Stimulated activated CD4-positive, alpha-beta T cell treated with anti-CD3 and anti-CD28 coated beads, TNF-alpha, amount 100 ng/mL, for 4 hours (primary cell): ENCODE measurements around the gene PLOD2.

Source experiments
- DNase-seq, 3 experiments: peaks; one replicate each; pipeline ENCODE4 v3.0.0-alpha.2; 2020; ENCODE audit warnings: low read depth in 3 of 3

Gene PLOD2

DNA sequence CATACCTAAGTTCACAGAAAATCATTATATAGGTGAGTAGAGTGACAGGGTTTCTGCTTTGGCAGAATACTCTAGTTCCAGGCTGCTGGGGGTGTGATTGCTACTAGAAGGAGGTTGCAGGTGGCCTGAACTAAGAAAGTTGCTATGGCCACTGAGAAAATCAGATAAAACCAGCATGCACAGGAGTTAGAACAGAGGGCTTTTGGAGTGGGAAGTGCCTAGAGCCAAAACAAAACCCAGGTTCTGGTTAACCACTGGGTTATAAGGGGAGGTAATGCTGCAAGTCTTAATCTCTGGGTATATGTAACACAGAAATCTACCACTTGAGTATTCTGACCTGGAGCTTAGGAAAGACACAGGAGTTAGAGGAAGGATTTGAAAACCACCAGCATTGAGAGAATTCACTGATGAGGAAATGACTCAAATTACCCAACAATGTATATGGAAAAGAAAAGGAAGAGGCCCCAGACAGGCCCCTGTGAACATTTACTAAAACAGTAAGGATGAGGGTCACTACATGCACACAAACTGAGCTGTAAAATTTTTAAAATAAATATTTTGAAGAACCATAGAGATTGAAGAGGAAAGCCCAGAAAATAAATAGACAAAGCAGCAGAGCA is 60.0 kb downstream of the PLOD2 start:
- no peak for DNase-seq

GRCh38 chr3:146100180-146100579 is 60.8 kb downstream of the PLOD2 start:
- DNase-seq: no peak

- DNase-seq: no peak
These were observed 61.7 kb downstream of the PLOD2 start for GRCh38 chr3:146099316-146099715.

DNA sequence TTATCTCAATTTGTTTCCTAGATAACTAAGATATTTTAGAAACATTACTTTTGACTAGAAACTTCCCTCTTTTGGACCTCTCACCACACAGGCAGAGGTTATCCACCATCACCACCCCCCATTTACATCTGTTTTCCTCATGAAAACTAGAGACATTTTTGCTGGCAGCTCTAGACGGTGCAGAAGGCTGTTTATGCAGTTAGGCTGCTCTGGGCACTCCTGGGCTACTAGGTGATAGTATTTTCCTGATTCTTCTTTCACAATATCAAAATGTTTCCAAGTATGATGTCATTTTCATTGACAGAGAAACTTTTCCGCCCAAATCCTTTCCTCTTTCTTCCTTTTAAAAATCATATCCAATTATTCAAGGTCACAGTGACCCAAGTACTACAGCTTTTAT is 67.1 kb downstream of the PLOD2 start:
- no peak for DNase-seq

GRCh38 chr3:146092230-146092629 is 68.8 kb downstream of the PLOD2 start:
- DNase-seq: no peak

GRCh38 chr3:146091397-146091796 is 69.6 kb downstream of the PLOD2 start:
- no peak for DNase-seq

DNA sequence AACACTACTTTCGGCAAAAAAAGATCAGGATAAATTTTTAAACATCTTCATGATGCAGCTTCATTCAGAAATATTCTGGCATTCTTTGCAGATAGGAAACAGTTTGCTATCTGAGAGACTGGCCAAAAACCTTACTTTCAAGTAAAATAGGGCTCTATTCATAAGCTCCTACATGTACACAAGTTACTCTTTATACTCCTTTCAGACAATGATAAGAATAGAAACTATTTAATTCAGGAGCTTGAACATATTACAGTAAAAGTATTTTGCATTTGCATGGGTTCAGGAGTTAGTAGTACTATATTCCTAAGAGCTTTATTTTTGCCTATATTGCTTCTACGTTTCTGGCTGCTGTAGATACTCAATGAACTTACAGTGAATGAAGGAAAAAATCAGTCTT is 70.5 kb downstream of the PLOD2 start:
- DNase-seq: no peak

DNA sequence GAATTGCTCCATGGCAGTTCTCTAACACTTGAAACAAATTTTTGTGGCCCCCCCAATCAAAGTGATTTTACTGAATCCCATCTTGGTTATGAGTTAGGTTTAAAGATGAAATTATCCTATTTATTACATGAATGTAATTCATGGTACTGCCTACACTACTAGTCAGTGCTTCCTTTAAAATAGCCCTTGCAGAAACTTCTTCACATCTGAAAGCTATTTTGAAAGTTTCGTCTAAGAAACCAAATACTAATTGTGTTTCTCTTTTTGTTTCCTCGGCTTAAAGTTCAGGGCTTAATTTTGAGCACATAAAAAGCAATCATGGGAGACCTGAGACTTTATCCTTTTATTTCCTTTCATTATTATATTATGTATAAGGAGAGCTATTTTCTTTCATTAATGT is 72.1 kb downstream of the PLOD2 start:
- DNase-seq: no peak

DNA sequence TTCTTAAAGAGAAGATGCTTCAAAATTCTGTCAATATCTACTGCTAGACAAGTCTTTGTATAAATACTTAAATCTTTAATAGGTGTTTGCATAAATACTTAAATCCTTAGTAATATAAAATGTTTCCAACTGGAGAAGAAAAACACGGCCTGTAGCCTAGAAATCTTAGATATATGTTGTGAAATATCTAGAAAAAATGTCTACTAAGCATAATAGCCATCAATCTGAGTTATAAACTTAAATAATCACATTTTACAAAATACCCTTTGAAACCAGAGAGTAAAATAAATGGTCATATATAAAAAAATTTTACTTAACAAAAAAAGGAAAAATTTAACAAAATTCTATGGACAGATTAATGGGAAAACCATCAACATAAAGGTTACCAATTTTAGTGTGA is 73.9 kb downstream of the PLOD2 start:
- DNase-seq: no peak

DNA sequence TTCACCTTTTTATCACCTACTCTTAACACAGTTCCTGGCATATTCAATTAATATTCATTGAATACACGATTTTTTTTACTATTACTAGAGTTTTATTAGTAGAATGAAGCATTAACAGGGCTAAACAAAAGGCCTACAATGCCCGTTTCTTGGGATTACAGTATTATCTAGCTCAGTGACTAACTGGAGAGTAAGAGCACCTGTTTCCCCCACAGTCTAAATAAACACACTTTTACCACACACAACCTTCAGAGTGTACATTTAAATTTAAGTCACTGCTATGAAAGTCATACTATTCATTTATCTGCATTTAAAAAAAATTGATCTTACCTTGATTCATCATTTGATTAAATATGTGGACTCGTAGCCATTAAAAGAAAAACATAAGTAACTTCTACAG is 74.8 kb downstream of the PLOD2 start:
- DNase-seq: no peak

DNA sequence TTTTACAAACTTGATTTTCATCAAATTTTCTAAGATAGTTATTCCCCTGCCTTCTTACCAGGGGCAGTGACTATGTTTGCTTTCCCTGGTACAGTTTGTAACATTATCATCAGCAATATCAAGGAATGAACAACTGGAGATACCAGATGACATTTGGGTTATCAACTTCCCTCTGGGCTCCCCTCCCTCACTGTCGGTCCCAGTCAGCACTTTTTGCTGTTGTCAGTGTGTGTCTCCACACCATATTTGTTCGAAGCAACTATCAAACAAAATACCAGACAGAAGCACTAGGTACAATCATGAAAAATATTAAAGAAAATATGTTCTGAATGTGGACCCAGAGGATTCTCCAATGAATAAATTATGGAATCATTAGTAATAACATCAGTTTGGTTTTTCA is 75.3 kb downstream of the PLOD2 start:
- no peak for DNase-seq

- DNase-seq: no peak
These were observed 80.4 kb downstream of the PLOD2 start for GRCh38 chr3:146080578-146080977.

GRCh38 chr3:146078031-146078430 is 83.0 kb downstream of the PLOD2 start:
- no peak for DNase-seq

DNA sequence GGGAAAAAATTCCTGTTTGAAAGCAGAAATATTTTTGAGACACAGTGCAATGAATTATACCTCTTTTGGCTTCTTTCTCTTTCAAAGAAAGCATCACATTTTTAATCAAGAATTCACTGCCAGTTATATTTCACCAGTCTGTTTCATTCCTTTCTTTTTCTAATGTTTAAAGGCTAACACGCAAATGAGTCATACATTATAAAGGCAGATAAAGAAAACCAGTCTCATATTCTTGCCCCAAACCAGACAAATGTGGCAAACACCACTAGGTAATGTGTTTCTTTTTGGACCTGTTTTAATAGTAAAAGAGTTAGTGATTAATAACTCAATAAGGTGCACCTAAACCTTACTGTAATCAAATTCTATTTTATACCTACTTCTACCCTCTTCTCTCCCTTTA is 83.8 kb downstream of the PLOD2 start:
- no peak for DNase-seq

- no peak for DNase-seq
These were observed 88.2 kb downstream of the PLOD2 start for GRCh38 chr3:146072824-146073223.

GRCh38 chr3:146072061-146072460 is 88.9 kb downstream of the PLOD2 start:
- no peak for DNase-seq

DNA sequence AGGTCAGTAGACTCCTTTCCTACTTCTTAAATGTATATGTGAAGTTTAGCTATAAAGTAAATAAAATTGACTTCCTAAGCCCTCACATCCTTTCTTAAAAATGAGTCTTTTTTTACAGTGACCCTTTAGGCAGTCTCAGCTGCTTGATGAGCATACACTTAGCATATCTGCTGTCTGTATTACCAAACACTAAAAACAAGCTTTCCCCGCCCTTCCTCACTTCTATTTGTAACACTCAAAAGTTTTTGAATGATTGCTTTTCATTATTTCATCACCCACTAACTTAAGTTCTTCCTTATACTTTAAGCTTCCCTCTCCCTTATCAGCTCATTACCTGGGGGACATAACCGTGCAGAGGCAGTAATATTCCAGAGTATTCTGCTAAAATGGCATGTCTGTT is 89.4 kb downstream of the PLOD2 start:
- no peak for DNase-seq

GRCh38 chr3:146067048-146067447 is 93.9 kb downstream of the PLOD2 start:
- no peak for DNase-seq

- DNase-seq: no peak
These were observed 95.4 kb downstream of the PLOD2 start for GRCh38 chr3:146065573-146066006.

GRCh38 chr3:146058241-146058640 is 102.7 kb downstream of the PLOD2 start:
- no peak for DNase-seq

DNA sequence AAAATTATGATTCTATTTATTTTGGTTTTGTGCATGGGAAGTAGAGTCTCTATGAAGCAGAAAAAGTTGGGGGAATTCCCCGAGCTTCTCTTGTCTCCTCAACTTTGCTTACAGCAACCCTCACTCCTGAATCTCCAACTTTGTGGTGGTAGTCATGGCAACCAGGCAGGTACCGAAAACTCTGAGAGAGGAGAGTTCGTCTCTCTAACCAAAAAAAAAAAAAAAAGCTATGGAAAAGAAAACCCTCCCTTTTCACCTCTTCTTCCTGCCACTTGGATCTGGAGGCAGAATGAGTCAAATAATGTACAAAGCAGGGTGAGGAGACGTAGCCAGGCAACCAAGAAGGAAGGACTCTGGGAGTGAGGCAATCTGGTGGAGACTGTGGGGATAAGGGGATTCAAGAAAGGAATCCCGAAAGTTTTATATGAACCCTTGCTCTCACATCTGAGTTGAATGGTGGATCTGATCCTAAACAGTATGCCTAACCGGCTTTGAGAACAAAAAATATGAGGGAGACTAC is 108.1 kb downstream of the PLOD2 start:
- no peak for DNase-seq

DNA sequence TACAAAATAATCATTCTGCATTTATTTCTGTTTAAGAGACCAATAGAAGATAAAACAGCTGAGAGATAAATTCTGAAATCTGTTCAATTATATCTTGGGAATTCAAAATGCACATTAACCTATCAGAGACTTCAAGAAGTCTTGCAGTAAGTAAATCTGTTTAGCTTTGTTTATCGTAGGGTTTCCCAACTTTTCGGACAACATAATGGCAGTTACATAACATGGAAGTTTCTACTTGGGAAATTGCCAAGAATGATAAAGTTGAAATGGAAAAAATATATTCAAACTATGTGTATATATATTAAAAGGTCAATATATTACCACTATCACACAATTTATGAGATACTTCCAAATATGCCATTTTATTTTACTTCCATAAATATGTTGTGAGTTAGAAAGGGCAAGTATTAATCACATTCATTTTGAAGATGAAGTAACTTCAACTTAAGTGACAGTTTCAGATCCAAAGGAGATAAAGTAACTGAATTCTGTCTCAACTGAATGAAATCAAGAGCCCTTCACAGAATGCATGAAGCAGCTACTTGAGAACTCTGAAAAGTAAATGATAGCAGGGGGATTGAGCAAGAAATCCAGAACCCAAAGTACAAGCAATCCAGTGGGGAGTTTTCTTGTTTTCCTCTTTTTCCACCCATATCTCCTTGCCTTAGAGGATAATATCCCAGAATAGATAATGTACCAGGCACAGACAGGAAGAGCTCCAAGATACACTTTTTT is 108.8 kb downstream of the PLOD2 start:
- DNase-seq: no peak

GRCh38 chr3:146050691-146051090 is 110.3 kb downstream of the PLOD2 start:
- no peak for DNase-seq
